ENCODE data around the gene ATP2A2. TPM values are rescaled to one million over a fixed set of nuclear protein-coding genes. Genes with fewer than 3 reads are reported as not detected.

The ATP2A2 gene
- total and polyA plus RNA-seq, 7 donors: 691 to 2,814 (median 1,378) TPM

GRCh38 chr12:110289044-110289710, 8.1 kb downstream of the ATP2A2 start:
- H3K36me3 ChIP-seq (ENCODE audit: insufficient read depth in 1 of 2, low read depth in 1 of 2): peaks cover 5 to 94% of the 10 kb centered on the region in 2 donors
- intact Hi-C loops (cut with DNase I): no loop called here
- H3K9me3 ChIP-seq: no peaks in the 10 kb centered on the region
- H3K27ac ChIP-seq: peak overlapping the region; percentile 96
- ATAC-seq (peak; percentile 48 to 79 (median 63)), DNase-seq (no peak)
- WGBS, 3 donors: 15 to 19% (median 17%) methylated on average over 3 of the region's 3 CpGs
- H3K4me3 ChIP-seq: peak overlapping the region; percentile 96
- H3K27me3 ChIP-seq (ENCODE audit: insufficient read depth in 3 of 3, low read length in 2 of 3): no peaks in the 10 kb centered on the region
- peaks cover 20% of the 10 kb centered on the region for H3K4me1 ChIP-seq
- TF ChIP-seq, protein P1, sequence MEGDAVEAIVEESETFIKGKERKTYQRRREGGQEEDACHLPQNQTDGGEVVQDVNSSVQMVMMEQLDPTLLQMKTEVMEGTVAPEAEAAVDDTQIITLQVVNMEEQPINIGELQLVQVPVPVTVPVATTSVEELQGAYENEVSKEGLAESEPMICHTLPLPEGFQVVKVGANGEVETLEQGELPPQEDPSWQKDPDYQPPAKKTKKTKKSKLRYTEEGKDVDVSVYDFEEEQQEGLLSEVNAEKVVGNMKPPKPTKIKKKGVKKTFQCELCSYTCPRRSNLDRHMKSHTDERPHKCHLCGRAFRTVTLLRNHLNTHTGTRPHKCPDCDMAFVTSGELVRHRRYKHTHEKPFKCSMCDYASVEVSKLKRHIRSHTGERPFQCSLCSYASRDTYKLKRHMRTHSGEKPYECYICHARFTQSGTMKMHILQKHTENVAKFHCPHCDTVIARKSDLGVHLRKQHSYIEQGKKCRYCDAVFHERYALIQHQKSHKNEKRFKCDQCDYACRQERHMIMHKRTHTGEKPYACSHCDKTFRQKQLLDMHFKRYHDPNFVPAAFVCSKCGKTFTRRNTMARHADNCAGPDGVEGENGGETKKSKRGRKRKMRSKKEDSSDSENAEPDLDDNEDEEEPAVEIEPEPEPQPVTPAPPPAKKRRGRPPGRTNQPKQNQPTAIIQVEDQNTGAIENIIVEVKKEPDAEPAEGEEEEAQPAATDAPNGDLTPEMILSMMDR (IDR thresholded peaks at IDR 0.05): no peak

- Histone ChIP-seq H3K27ac (peak overlapping the region; percentile 96), H3K27me3 (ENCODE audit: insufficient read depth in 3 of 3, low read length in 2 of 3) (no peaks in the 10 kb centered on the region), H3K36me3 (ENCODE audit: insufficient read depth in 1 of 2, low read depth in 1 of 2) (peaks cover 5 to 94% of the 10 kb centered on the region in 2 donors), H3K4me3 (peak overlapping the region; percentile 96), H3K9me3 (no peaks in the 10 kb centered on the region), H3K4me1 (peaks cover 15% of the 10 kb centered on the region)
- 23 to 35% (median 31%) methylated on average over 2 of the region's 2 CpGs for WGBS, 3 donors
- TF ChIP-seq, protein P1 (IDR thresholded peaks at IDR 0.05): no peak
- intact Hi-C loops (cut with DNase I): loop anchor here in 1 of 2 donors (2.0 kb wide), 1 partner anchor 119 kb away; no protein-coding TSS in a partner anchor
- DNase-seq: no peak
- no peak for ATAC-seq
Observed at GRCh38 chr12:110289711-110290078, 8.6 kb downstream of the ATP2A2 start.

- Histone ChIP-seq H3K36me3 (ENCODE audit: insufficient read depth in 1 of 2, low read depth in 1 of 2) (peaks cover 2 to 80% of the 10 kb centered on the region in 2 donors), H3K4me3 (no peak overlapping the region), H3K9me3 (no peaks in the 10 kb centered on the region), H3K4me1 (peaks cover 49% of the 10 kb centered on the region), H3K27me3 (ENCODE audit: insufficient read depth in 3 of 3, low read length in 2 of 3) (no peaks in the 10 kb centered on the region), H3K27ac (peak overlapping the region; percentile 37)
- ATAC-seq: peak; percentile 17 to 41 (median 32)
- TF ChIP-seq, protein P1 (IDR thresholded peaks at IDR 0.05): no peak
- intact Hi-C loops (cut with DNase I): no loop called here
- 28 to 38% (median 28%) methylated on average over 5 of the region's 5 CpGs for WGBS, 3 donors
- no peak for DNase-seq
Observed at GRCh38 chr12:110301065-110301806, 20.2 kb downstream of the ATP2A2 start.

DNA sequence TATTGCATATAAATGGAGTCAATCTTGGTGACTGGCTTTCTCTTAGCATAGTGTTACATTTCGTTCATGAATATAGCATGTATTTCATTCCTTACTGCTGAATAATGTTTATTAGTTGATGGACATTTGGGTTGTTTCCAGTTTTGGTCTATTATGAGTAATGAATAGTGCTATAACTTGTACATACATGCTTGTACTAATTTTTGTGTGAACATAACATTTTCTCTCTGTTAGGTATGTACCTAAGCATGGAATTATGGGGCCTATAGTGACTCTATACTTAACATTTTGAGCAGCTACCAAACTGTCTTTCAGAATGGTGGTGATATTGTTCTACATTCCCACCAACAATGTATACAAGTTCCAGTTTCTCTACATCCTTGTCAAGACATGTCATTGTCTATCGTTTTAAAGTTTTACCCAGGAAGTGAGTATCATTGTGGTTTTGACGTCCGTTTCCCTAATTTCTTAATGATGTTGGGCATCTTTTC, 23.1 kb downstream of the ATP2A2 start:
- Histone ChIP-seq H3K9me3 (no peaks in the 10 kb centered on the region), H3K27ac (peak overlapping the region; percentile 44), H3K36me3 (ENCODE audit: insufficient read depth in 1 of 2, low read depth in 1 of 2) (peaks cover 0 to 72% of the 10 kb centered on the region in 2 donors), H3K4me3 (peak overlapping the region; percentile 27), H3K4me1 (peaks cover 45% of the 10 kb centered on the region), H3K27me3 (ENCODE audit: insufficient read depth in 3 of 3, low read length in 2 of 3) (no peaks in the 10 kb centered on the region)
- no peak for ATAC-seq
- intact Hi-C loops (cut with DNase I): no loop called here
- 27 to 38% (median 34%) methylated on average over 4 of the region's 4 CpGs for WGBS, 3 donors
- TF ChIP-seq, protein P1 (IDR thresholded peaks at IDR 0.05): no peak
- no peak for DNase-seq

Data from psoas muscle (tissue), 8 donors.